GM19438 (cell line): ENCODE data around the gene BRINP2.
"Not testable (repeated sequence)": the region's sequence is repeated elsewhere in the genome, so short reads cannot be mapped to it uniquely, and the experiment has no call there.

Source experiments
- ATAC-seq: cut with Tn5 transposase; IDR thresholded peaks from one replicate; pipeline ENCODE4 v1.9.1; 2021; ENCODE audit warnings: low read depth; ENCODE audit not compliant: unreplicated experiment

The BRINP2 gene

GRCh38 chr1:177306019-177306415 lies 135.3 kb downstream of the BRINP2 start:
- no peak for ATAC-seq

DNA sequence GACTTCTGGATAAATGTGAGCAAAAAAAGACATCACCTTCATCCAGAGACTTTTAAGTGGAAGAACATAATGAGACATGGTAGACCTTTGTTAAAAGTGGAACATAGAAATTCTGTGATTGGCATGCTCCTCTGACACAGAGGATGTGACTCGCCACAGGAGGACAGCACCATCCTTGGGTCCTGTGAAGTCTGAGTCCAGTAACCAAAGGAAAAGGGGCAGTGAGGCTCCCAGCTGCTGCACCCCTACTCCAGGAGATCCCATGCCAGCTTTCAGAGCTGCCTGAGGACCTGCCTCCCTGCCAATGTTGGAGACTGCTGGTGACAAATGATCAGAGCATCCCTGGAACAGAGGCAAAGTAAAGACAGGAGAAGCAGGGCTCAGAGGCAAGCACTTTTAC lies 136.2 kb downstream of the BRINP2 start:
- ATAC-seq: no peak

- no peak for ATAC-seq
These were observed 137.0 kb downstream of the BRINP2 start for GRCh38 chr1:177307771-177308170.

GRCh38 chr1:177309880-177310279 lies 139.1 kb downstream of the BRINP2 start:
- ATAC-seq: no peak

GRCh38 chr1:177310326-177310725 lies 139.6 kb downstream of the BRINP2 start:
- no peak for ATAC-seq

DNA sequence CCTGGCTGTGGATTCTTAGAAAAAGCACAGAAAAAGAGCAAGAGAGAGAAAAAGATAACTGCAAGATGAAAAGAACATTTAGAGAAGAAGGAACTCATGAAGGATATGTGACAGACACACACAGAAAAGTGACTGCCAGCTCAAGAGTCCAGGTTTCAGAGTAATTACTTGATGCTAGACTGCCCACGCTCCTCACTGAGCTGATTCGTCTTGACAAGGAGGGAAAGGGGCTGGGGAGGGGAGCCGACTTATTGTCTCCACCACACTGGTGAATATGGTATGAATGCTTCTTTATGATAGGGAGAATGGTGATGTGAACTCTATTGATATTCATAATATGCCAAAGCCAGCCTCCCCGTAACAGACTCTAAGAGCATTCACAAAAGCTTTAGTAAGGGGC lies 140.4 kb downstream of the BRINP2 start:
- no peak for ATAC-seq

- ATAC-seq: no peak
These were observed 140.8 kb downstream of the BRINP2 start for GRCh38 chr1:177311586-177311985.

GRCh38 chr1:177315261-177315660 lies 144.5 kb downstream of the BRINP2 start:
- no peak for ATAC-seq

GRCh38 chr1:177315761-177316160 lies 145.0 kb downstream of the BRINP2 start:
- ATAC-seq: no peak

- not testable (repeated sequence) for ATAC-seq
These were observed 150.7 kb downstream of the BRINP2 start for GRCh38 chr1:177321434-177321833.

DNA sequence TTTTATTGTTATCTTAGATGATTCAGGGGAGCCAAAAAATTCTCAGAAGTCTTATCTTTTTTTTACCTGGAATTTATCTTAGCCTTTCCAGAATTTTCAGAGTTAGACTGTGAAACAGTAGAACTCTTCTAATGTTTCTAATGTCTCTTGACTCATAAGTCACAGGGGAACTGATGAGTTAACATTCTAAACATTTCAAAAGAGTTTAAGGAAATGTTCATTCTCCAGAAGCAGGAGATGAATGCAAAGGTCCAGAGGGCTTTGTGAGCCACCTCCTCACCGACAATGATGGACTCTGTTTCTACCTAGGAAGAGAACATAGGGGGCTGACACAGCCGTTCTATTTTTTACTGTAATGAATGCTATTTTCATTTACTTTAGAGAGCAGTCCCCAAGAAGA lies 157.5 kb downstream of the BRINP2 start:
- no peak for ATAC-seq

DNA sequence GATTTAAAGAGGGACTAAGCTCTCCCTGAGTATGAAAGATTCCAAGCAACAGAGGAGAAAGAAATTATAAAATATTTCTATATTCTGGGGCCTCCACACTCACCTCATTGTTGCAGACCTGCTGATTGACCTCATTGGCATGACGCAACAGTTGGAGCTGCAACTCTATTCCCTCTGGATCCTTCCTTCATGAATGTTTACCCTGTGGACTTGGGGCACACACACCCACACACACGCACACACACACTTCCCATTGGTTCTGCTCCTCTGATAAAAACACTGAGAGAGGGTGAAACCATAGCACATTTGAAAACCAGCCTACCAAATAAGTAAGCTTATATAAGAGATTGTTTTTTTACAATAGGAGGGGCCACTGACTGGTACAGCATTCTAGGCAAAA lies 159.1 kb downstream of the BRINP2 start:
- no peak for ATAC-seq
